PC-9 (cell line): ENCODE measurements around the gene CSNK1E.

Source experiments
- CTCF ChIP-seq: fragments of 200-600 bp; sonication (generic); conservative IDR thresholded peaks from 2 replicates; pipeline ENCODE4 v1.6.1; 2017; ENCODE audit warnings: mixed run types, antibody characterized with exemption, mild to moderate bottlenecking, moderate library complexity
- EZH2 ChIP-seq: fragments of 200-600 bp; sonication (generic); IDR thresholded peaks from 2 replicates; pipeline ENCODE4 v1.8.0; 2017; ENCODE audit warnings: antibody characterized with exemption, low read depth

GRCh38 chr22:38295863-38296262 lies 21.4 kb downstream of the CSNK1E start:
- TF ChIP-seq EZH2 (no peak), CTCF (no peak)
